Uterus (tissue), 4 donors: ENCODE data around the gene DLG1. TPM values are rescaled to one million over a fixed set of nuclear protein-coding genes. Genes with fewer than 3 reads are reported as not detected.

Source experiments
- DNase-seq, 2 donors: peaks; one replicate each; pipeline ENCODE4 v3.0.0-alpha.2; 2019 to 2020
- H3K27ac ChIP-seq, 2 donors: fragments of 200-600 bp; sonication (generic); 1 replicate in 1 of 2; 2 replicates in 1 of 2; pipeline ENCODE4 v1.5.1; 2016 to 2018
- H3K27me3 ChIP-seq, 2 donors: fragments of 200-600 bp; sonication (generic); one replicate each; pipeline ENCODE4 v1.5.1; 2018 to 2019; ENCODE audit warnings: control low read depth in 1 of 2
- H3K36me3 ChIP-seq, 2 donors: fragments of 200-600 bp; sonication (generic); one replicate each; pipeline ENCODE4 v1.5.1; 2019; ENCODE audit warnings: control low read depth in 1 of 2
- H3K4me1 ChIP-seq, 2 donors: fragments of 200-600 bp; sonication (generic); one replicate each; pipeline ENCODE4 v1.5.1; 2018 to 2019; ENCODE audit warnings: control low read depth in 1 of 2
- H3K4me3 ChIP-seq, 2 donors: fragments of 200-600 bp; sonication (generic); 1 replicate in 1 of 2; 2 replicates in 1 of 2; pipeline ENCODE4 v1.5.1; 2018 to 2019; ENCODE audit warnings: mild to moderate bottlenecking in 1 of 2
- H3K9me3 ChIP-seq, 2 donors: fragments of 200-600 bp; sonication (generic); one replicate each; pipeline ENCODE4 v1.5.1; 2019; ENCODE audit warnings: control low read depth in 1 of 2
- CTCF ChIP-seq, 4 experiments: fragments of 200-600 bp in 2 of 4; fragments of 450-650 bp in 2 of 4; sonication (generic) in 2 of 4; IDR thresholded peaks; one replicate each; pipeline ENCODE4 v1.5.1; 2016 to 2019; ENCODE audit warnings: antibody characterized with exemption in 4 of 4, mild to moderate bottlenecking in 2 of 4, moderate library complexity in 1 of 4
- POLR2A ChIP-seq, 2 donors: fragments of 450-650 bp; IDR thresholded peaks; one replicate each; pipeline ENCODE4 v1.6.1; 2016; ENCODE audit warnings: antibody characterized with exemption in 2 of 2, mild to moderate bottlenecking in 1 of 2, moderate library complexity in 1 of 2
- intact Hi-C: fragments of 100-400 bp; cut with DNase I; formaldehyde crosslinking; loops from one replicate; pipeline ENCODE4 v1.15.1; 2023; ENCODE audit warnings: low total_unique reads
- total RNA-seq, 4 donors: library from RNA; depleted of rRNA in 3 of 4; stranded (reverse); fragments of >200 nt in 3 of 4; gene quantifications; one replicate each; pipeline versions ENCODE4 v1.1.0 to v1.2.4, GENCODE V29; 2014 to 2023
- donor health status: DM: yes; HTN: yes; CAD: no.

DLG1 gene
- total RNA-seq, 4 donors from 2014 or later: 24.1 to 139 (median 82.9) TPM

GRCh38 chr3:197343656-197344408, 45.4 kb upstream of the DLG1 start:
- no peaks in the 10 kb centered on the region for H3K27me3 ChIP-seq
- no peaks in the 10 kb centered on the region for H3K9me3 ChIP-seq
- H3K36me3 ChIP-seq: no peaks in the 10 kb centered on the region
- no peak for DNase-seq
- H3K27ac ChIP-seq: no peak overlapping the region
- TF ChIP-seq CTCF (IDR thresholded peaks at IDR 0.05) (no peak), POLR2A (IDR thresholded peaks at IDR 0.05) (no peak)
- intact Hi-C loops: no loop called here
- H3K4me3 ChIP-seq: no peak overlapping the region
- H3K4me1 ChIP-seq: no peaks in the 10 kb centered on the region

GRCh38 chr3:197343111-197343510, 44.7 kb upstream of the DLG1 start:
- Histone ChIP-seq H3K4me3 (no peak overlapping the region), H3K27me3 (no peaks in the 10 kb centered on the region), H3K27ac (no peak overlapping the region), H3K4me1 (no peaks in the 10 kb centered on the region), H3K9me3 (no peaks in the 10 kb centered on the region), H3K36me3 (no peaks in the 10 kb centered on the region)
- no peak for DNase-seq
- TF ChIP-seq CTCF (IDR thresholded peaks at IDR 0.05): no peak
- no peak for TF ChIP-seq POLR2A (IDR thresholded peaks at IDR 0.05)
- intact Hi-C loops: no loop called here

GRCh38 chr3:197340521-197340871, 42.1 kb upstream of the DLG1 start:
- Histone ChIP-seq H3K27ac (peak overlapping the region in 1 of 2 donors; percentile 26), H3K27me3 (no peaks in the 10 kb centered on the region), H3K4me1 (no peaks in the 10 kb centered on the region), H3K36me3 (no peaks in the 10 kb centered on the region), H3K4me3 (no peak overlapping the region), H3K9me3 (no peaks in the 10 kb centered on the region)
- intact Hi-C loops: no loop called here
- no peak for TF ChIP-seq CTCF (IDR thresholded peaks at IDR 0.05)
- TF ChIP-seq POLR2A (IDR thresholded peaks at IDR 0.05): no peak
- DNase-seq: no peak

- DNase-seq: no peak
- H3K27me3 ChIP-seq: no peaks in the 10 kb centered on the region
- H3K4me3 ChIP-seq: no peak overlapping the region
- no peaks in the 10 kb centered on the region for H3K4me1 ChIP-seq
- intact Hi-C loops: no loop called here
- H3K9me3 ChIP-seq: no peaks in the 10 kb centered on the region
- no peaks in the 10 kb centered on the region for H3K36me3 ChIP-seq
- peak overlapping the region; percentile 26 to 27 for H3K27ac ChIP-seq
- TF ChIP-seq CTCF (IDR thresholded peaks at IDR 0.05) (no peak), POLR2A (IDR thresholded peaks at IDR 0.05) (no peak)
These were observed 41.6 kb upstream of the DLG1 start for GRCh38 chr3:197339841-197340520.

- no peak for DNase-seq
- Histone ChIP-seq H3K27me3 (no peaks in the 10 kb centered on the region), H3K9me3 (no peaks in the 10 kb centered on the region), H3K27ac (no peak overlapping the region), H3K36me3 (no peaks in the 10 kb centered on the region), H3K4me3 (no peak overlapping the region), H3K4me1 (no peaks in the 10 kb centered on the region)
- no peak for TF ChIP-seq POLR2A (IDR thresholded peaks at IDR 0.05)
- TF ChIP-seq CTCF (IDR thresholded peaks at IDR 0.05): no peak
- intact Hi-C loops: no loop called here
These were observed 40.2 kb upstream of the DLG1 start for GRCh38 chr3:197338586-197338985.
